HepG2 (cell line): ENCODE data around the gene ARG2. TPM values are rescaled to one million over a fixed set of nuclear protein-coding genes. Genes with fewer than 3 reads are reported as not detected.

Experiments used
- ATF7-NPFF ChIP-seq: sonication (generic); formaldehyde crosslinking; IDR thresholded peaks from 2 replicates; pipeline ENCODE4 v1.8.1; 2023; ENCODE audit warnings: mild to moderate bottlenecking, low read depth, missing genetic modification reagents, moderate library complexity
- CCAR2 ChIP-seq: fragments of 200-400 bp; formaldehyde crosslinking; optimal IDR thresholded peaks from 2 replicates; pipeline ENCODE3; 2018; ENCODE audit warnings: low read depth, mild to moderate bottlenecking, low read length, moderate library complexity
- DNMT1 ChIP-seq: sonication (generic); formaldehyde crosslinking; IDR thresholded peaks from 2 replicates; pipeline ENCODE4 v1.5.1; 2020; ENCODE audit warnings: mild to moderate bottlenecking, missing genetic modification reagents
- FIP1L1 ChIP-seq: fragments of 200-400 bp; formaldehyde crosslinking; IDR thresholded peaks from 2 replicates; pipeline ENCODE4 v1.6.1; 2018; ENCODE audit warnings: low read depth, mild to moderate bottlenecking, low read length, moderate library complexity, borderline replicate concordance; ENCODE audit not compliant: insufficient read depth
- HMG20A ChIP-seq: IDR thresholded peaks from 2 replicates; pipeline ENCODE4 v1.6.1; 2016; ENCODE audit warnings: borderline replicate concordance
- KLF15 ChIP-seq: sonication (generic); formaldehyde crosslinking; IDR thresholded peaks from 2 replicates; pipeline ENCODE4 v1.8.1; 2023; ENCODE audit warnings: borderline replicate concordance, mild to moderate bottlenecking, inconsistent platforms, missing genetic modification reagents, mixed read lengths
- MAF1 ChIP-seq: sonication (generic); formaldehyde crosslinking; IDR thresholded peaks from 2 replicates; pipeline ENCODE4 v1.5.0; 2020; ENCODE audit warnings: missing genetic modification reagents, borderline replicate concordance
- MBNL3 ChIP-seq: fragments of 250-450 bp; sonication (Bioruptor Pico); conservative IDR thresholded peaks from 2 replicates; pipeline ENCODE4 v1.8.0; 2022; ENCODE audit warnings: mild to moderate bottlenecking, inconsistent platforms
- PAXIP1 ChIP-seq: sonication (generic); formaldehyde crosslinking; conservative IDR thresholded peaks from 2 replicates; pipeline ENCODE4 v1.4.0; 2020; ENCODE audit warnings: mild to moderate bottlenecking, missing genetic modification reagents, moderate library complexity
- SAFB2 ChIP-seq: sonication (generic); formaldehyde crosslinking; IDR thresholded peaks from 2 replicates; pipeline ENCODE4 v1.5.1; 2020; ENCODE audit warnings: missing genetic modification reagents, low read depth, mild to moderate bottlenecking, borderline replicate concordance
- SIX4 ChIP-seq: sonication (generic); formaldehyde crosslinking; IDR thresholded peaks from 2 replicates; pipeline ENCODE4 v1.4.0; 2020; ENCODE audit warnings: missing genetic modification reagents
- ZNF614 ChIP-seq: IDR thresholded peaks from 2 replicates; pipeline ENCODE4 v1.6.1; 2018; ENCODE audit warnings: missing biosample characterization, missing genetic modification reagents, inconsistent platforms, borderline replicate concordance
- ZNF746 ChIP-seq: sonication (generic); formaldehyde crosslinking; IDR thresholded peaks from 2 replicates; pipeline ENCODE4 v1.8.0; 2022; ENCODE audit warnings: mild to moderate bottlenecking, missing genetic modification reagents
- ZSCAN25 ChIP-seq: sonication (generic); formaldehyde crosslinking; IDR thresholded peaks from 2 replicates; pipeline ENCODE4 v1.8.0; 2022; ENCODE audit warnings: mild to moderate bottlenecking, missing genetic modification reagents
- polyA plus RNA-seq, 8 experiments: library from polyadenylated mRNA; depleted of rRNA in 3 of 8; stranded (reverse) in 7 of 8; unstranded in 1 of 8; fragments of >200 nt; fragmentation: Illumina TruSeq in 4 of 8; extraction: Trizol in 4 of 8; gene quantifications; 2 replicates each; pipeline versions ENCODE4 v1.2.1 to v1.2.3, GENCODE V29; 2011 to 2016; ENCODE audit warnings: low read depth in 4 of 8, missing spikeins in 1 of 8, mixed read lengths in 1 of 8; ENCODE audit not compliant: insufficient read depth in 1 of 8
- total RNA-seq, 5 experiments: library from RNA; depleted of rRNA; stranded (reverse); fragments of >200 nt; fragmentation: Illumina TruSeq; extraction: Trizol; gene quantifications; 2 replicates each; pipeline ENCODE4 v1.2.3, GENCODE V29; 2016; ENCODE audit warnings: low read depth in 1 of 5
- TF ChIP-seq, protein P1 (sequence below): sonication (generic); formaldehyde crosslinking; IDR thresholded peaks from 2 replicates; pipeline ENCODE4 v1.4.0; 2020; ENCODE audit warnings: missing genetic modification reagents
- TF ChIP-seq, protein P2 (sequence below): IDR thresholded peaks from 2 replicates; pipeline ENCODE4 v1.6.1; 2016; ENCODE audit warnings: low read depth, borderline replicate concordance
- TF ChIP-seq, protein P3 (sequence below): sonication (generic); formaldehyde crosslinking; IDR thresholded peaks from 2 replicates; pipeline ENCODE4 v1.5.0; 2020; ENCODE audit warnings: missing genetic modification reagents
- TF ChIP-seq, protein P4 (sequence below): sonication (generic); formaldehyde crosslinking; IDR thresholded peaks from 2 replicates; pipeline ENCODE4 v1.4.0; 2020; ENCODE audit warnings: missing genetic modification reagents
- TF ChIP-seq, protein P5 (sequence below): sonication (generic); formaldehyde crosslinking; IDR thresholded peaks from 2 replicates; pipeline ENCODE4 v1.8.1; 2023; ENCODE audit warnings: missing genetic modification reagents, mild to moderate bottlenecking, borderline replicate concordance
- TF ChIP-seq, protein P6 (sequence below): sonication (generic); formaldehyde crosslinking; IDR thresholded peaks from 2 replicates; pipeline ENCODE4 v1.8.1; 2022; ENCODE audit warnings: mild to moderate bottlenecking, missing genetic modification reagents

Gene ARG2
- total and polyA plus RNA-seq, 2 of the 13 experiments (the other 11 are each of a cell fraction or from before 2014, with no cell fraction given): 37.5 to 73.6 TPM

DNA sequence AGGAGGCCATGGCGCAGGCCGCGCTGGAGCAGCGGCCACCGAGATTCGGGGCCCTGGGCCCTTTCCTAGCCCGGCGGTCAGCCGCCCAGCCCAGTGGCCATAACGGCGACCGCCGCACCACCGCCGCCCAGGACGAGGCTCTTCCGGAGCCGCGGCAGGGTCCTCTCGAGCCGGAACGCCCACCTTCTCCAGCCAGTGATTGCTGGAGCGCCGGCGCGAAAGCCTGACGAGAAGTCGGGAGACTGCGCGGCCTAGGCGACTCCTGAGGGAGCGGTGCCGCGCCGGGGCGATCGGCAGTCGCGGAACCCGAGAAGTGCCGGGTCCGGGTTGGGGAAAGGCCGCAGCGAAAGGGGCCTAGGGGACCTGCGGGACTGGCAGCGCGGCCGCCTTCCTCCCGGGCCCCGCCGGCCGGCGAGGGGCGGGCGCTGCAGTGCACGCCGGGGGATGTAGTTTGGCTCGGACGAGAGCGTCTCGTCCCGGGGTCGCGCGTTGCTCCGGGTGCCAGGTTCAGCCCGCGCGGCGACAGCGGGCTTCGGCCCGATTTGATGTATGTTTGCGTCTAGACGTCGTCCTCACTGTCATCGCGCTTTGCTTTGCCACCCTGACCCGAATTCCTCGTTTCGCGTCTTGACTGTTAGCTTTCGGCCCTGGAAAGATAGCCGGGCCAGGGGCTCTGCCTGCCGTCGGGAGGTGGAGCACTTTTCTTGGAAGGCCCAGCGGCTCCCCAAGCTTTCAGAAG lies 54.9 kb downstream of the ARG2 start, which contains the start of gene VTI1B (continued):
- TF ChIP-seq, protein P1, sequence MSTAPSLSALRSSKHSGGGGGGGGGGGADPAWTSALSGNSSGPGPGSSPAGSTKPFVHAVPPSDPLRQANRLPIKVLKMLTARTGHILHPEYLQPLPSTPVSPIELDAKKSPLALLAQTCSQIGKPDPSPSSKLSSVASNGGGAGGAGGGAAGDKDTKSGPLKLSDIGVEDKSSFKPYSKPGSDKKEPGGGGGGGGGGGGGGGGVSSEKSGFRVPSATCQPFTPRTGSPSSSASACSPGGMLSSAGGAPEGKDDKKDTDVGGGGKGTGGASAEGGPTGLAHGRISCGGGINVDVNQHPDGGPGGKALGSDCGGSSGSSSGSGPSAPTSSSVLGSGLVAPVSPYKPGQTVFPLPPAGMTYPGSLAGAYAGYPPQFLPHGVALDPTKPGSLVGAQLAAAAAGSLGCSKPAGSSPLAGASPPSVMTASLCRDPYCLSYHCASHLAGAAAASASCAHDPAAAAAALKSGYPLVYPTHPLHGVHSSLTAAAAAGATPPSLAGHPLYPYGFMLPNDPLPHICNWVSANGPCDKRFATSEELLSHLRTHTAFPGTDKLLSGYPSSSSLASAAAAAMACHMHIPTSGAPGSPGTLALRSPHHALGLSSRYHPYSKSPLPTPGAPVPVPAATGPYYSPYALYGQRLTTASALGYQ (CRISPR knock-in tag): no peak
- no peak for TF ChIP-seq CCAR2
- TF ChIP-seq ZNF614: no peak
- TF ChIP-seq, protein P2, sequence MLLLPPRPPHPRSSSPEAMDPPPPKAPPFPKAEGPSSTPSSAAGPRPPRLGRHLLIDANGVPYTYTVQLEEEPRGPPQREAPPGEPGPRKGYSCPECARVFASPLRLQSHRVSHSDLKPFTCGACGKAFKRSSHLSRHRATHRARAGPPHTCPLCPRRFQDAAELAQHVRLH (CRISPR knock-in tag): 0 out of 2 replicates have a peak, but pooled peaks have one; percentile 41
- TF ChIP-seq, protein P3, sequence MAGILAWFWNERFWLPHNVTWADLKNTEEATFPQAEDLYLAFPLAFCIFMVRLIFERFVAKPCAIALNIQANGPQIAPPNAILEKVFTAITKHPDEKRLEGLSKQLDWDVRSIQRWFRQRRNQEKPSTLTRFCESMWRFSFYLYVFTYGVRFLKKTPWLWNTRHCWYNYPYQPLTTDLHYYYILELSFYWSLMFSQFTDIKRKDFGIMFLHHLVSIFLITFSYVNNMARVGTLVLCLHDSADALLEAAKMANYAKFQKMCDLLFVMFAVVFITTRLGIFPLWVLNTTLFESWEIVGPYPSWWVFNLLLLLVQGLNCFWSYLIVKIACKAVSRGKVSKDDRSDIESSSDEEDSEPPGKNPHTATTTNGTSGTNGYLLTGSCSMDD: no peak
- no peak; the same call in 1 of the 2 replicates for TF ChIP-seq PAXIP1 (CRISPR knock-in tag)
- TF ChIP-seq, protein P4, sequence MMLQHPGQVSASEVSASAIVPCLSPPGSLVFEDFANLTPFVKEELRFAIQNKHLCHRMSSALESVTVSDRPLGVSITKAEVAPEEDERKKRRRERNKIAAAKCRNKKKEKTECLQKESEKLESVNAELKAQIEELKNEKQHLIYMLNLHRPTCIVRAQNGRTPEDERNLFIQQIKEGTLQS: no peak; the same call in 1 of the 2 replicates
- no peak for TF ChIP-seq FIP1L1
- no peak for TF ChIP-seq MAF1 (CRISPR knock-in tag)
- TF ChIP-seq SIX4 (CRISPR knock-in tag): no peak
- TF ChIP-seq ATF7-NPFF (CRISPR knock-in tag): no peak
- no peak for TF ChIP-seq MBNL3
- no peak for TF ChIP-seq ZSCAN25
- TF ChIP-seq, protein P5, sequence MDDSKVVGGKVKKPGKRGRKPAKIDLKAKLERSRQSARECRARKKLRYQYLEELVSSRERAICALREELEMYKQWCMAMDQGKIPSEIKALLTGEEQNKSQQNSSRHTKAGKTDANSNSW (CRISPR knock-in tag): no peak
- TF ChIP-seq KLF15 (CRISPR knock-in tag): no peak
- TF ChIP-seq ZNF746 (CRISPR knock-in tag): no peak; the same call in 1 of the 2 replicates
- peak; percentile 90; the same call in 1 of the 2 replicates for TF ChIP-seq SAFB2
- no peak for TF ChIP-seq DNMT1 (CRISPR knock-in tag)
- no peak for TF ChIP-seq HMG20A (CRISPR knock-in tag)
- TF ChIP-seq, protein P6, sequence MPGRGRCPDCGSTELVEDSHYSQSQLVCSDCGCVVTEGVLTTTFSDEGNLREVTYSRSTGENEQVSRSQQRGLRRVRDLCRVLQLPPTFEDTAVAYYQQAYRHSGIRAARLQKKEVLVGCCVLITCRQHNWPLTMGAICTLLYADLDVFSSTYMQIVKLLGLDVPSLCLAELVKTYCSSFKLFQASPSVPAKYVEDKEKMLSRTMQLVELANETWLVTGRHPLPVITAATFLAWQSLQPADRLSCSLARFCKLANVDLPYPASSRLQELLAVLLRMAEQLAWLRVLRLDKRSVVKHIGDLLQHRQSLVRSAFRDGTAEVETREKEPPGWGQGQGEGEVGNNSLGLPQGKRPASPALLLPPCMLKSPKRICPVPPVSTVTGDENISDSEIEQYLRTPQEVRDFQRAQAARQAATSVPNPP (CRISPR knock-in tag): no peak; the same call in 1 of the 2 replicates
